GM21526 (cell line): ENCODE data around the gene UFD1.

Experiments
- ATAC-seq: cut with Tn5 transposase; IDR thresholded peaks from one replicate; pipeline ENCODE4 v1.9.1; 2021; ENCODE audit warnings: moderate library complexity; ENCODE audit not compliant: unreplicated experiment, low FRiP score

Gene UFD1

DNA sequence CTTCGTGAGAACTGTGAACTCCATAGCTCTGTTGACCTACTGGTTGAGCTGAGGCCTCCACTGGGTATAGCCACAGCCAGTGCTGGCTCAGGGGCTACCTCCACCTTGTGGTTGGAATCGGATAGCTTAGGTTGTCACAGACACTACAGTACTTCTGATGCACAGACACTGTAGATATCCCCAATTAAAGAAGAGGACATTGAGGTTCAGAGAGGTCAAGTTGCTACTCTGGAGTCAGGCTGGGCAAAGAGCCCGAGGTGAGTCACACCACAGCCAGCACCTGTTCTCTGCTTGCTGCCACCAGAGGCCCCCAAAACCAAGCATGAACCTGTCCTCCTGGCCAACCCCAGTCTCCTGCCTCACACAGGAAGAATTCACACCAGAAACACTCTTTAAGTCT, 5.4 kb downstream of the UFD1 start:
- no peak for ATAC-seq

- no peak for ATAC-seq
Measured at GRCh38 chr22:19472233-19472632, 6.8 kb downstream of the UFD1 start.

DNA sequence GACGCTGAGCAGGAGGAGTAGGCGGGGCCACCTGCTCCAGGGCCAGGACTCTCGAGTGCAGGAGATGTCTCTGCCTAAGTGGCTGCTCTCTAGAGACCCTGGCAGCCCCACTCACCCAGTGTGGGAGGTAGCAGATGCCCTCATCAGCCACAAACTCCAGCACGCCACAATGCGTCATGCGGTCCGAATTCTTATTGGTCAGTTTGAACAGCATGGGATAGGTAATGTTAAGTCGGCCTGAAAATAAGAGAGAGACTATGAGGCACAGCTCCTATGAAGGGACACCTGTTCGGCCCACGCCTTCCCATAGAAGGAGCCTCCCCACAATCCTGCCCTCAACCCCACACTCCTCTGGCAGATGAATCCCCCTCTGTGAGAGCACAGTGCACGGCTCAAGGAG, 7.4 kb downstream of the UFD1 start:
- no peak for ATAC-seq

GRCh38 chr22:19470010-19470409, 9.0 kb downstream of the UFD1 start:
- ATAC-seq, result no peak

- no peak for ATAC-seq
Measured at GRCh38 chr22:19469421-19469820, 9.6 kb downstream of the UFD1 start.

DNA sequence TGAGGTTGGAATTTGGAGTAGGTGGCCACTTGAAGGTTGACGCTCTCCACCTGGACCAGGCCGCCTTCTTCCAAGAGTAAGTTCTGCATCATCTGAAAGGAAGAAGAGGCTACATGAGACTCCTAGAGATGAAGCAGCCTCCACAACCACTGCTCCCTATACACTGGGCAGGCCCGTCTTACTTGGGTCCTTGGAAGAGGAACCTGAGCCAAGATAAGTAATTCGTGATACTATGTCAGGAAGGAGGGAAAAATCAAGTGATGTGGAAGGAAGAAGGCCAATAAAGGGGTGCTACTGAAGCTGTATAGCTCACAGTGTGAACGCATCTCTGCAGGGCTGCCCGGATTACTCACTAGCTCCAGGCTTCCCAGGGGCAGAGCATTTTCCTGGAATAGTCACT, 11.1 kb downstream of the UFD1 start:
- no peak for ATAC-seq

GRCh38 chr22:19466848-19467752, 11.9 kb downstream of the UFD1 start:
- ATAC-seq, result no peak

DNA sequence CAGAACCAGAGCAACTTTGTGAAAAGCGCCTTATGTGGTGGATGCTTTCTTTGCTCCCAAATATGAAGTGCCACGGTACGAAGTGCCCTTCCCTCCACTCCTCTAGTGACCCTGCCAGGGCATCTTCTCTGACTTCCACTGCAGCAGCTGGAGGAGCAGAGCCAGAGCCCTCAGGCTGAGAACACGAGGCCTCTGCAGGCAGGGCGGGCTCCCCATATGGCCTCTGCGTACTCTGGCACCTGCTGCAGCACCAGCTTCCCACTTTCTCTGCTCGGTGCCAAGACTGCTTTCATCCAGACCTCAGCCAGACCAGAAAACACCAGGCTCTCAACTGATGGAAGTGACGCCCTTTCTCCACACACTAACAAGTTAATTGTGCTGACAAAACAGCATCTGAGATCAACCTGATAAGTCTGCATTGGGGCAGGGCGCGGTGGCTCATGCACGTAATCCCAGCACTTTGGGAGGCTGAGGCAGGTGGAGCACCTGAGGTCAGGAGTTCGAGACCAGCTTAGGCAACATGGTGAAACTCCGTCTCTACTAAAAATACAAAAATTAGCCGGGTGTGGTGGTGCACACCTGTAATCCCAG, 12.8 kb downstream of the UFD1 start:
- no peak for ATAC-seq

- no peak for ATAC-seq
Measured at GRCh38 chr22:19464975-19465374, 14.0 kb downstream of the UFD1 start.

DNA sequence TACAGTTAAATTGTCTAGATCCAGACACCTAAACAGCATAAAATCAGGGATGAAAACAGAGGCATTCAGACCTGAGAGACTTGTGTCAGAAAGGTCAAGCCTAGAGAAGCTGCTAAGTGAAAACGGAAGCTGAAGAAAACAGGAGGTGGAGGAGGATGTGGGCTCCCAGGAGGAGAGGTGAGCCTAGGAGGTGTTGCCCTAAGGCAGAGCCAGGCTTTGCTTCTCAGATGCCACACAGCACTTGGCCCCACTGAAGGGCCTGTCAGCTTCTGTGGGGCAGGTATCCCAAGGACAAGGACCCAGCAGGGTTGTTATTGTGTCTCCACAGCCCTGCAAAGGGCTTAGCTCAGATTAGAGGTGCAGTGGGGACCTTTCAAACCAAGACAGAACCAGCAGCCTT, 14.4 kb downstream of the UFD1 start:
- ATAC-seq, result no peak

- no peak for ATAC-seq
Measured at GRCh38 chr22:19463491-19464469, 15.2 kb downstream of the UFD1 start.

DNA sequence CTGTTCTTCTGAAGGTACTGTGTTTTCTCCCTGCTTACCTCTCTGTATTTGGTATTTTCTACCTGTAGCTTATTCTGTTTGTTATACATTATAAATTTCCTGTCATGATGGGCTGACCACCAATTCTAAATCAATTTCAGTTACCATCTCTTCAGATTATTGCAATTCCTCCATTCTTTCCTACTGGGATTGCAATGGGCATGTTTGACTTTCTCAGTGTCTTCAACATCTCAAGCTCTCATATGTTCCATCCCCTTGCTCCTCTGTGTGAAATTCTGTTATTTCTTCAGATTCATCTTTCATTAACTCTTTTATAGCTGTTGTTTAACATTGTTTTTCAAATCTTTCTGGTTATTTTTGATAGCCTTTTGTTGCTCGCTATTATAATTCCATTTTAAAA, 16.0 kb downstream of the UFD1 start:
- no peak for ATAC-seq

- no peak for ATAC-seq
Measured at GRCh38 chr22:19461506-19461905, 17.5 kb downstream of the UFD1 start.

DNA sequence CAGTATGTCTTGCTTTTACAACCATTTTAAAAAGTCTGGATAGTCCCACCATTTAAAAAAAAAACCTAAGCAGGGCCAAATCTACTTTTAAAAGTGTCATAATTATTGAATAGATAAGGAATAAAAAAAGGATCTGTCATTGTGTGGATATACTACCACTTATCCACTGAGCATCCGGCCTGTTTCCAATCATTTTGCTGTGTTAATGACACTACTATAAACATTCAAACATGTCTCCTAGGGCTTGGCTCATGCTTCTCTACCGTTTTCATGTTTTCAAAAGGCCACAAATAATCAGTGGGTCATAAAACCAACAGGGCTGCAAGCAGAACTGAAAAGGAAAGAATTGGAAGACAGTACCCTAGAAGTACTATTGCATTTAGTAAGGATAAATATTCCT, 19.0 kb downstream of the UFD1 start:
- no peak for ATAC-seq

DNA sequence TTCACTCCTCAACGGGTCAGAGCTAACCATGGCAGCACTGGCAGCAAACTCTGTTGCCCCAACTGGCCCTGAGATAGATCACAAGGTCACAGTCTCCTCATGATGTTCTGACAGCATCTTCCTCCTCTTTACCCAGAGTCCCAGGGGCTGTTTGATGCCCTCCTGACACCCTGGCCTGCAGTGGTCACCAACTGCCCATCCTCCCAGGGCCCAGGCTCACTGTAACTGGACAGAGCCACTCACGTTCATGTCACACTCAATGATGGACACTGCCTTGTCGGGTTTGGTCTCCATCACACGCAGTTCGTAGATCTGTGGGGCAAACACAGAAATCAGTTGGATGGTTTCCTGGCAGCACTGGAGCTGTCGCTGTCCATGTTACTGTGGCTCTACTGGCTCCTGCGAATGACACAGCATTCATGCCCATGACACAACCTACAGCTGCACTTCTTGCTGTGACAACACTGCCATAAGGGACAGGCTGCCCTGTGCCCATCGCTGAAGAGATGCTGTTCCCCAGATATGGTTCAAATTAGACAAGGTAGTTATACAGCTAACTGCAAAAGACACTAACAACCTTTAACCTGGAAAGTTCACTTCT, 21.1 kb downstream of the UFD1 start:
- no peak for ATAC-seq

GRCh38 chr22:19456541-19456940, 22.5 kb downstream of the UFD1 start:
- ATAC-seq, result no peak

- no peak for ATAC-seq
Measured at GRCh38 chr22:19455585-19456370, 23.2 kb downstream of the UFD1 start.

DNA sequence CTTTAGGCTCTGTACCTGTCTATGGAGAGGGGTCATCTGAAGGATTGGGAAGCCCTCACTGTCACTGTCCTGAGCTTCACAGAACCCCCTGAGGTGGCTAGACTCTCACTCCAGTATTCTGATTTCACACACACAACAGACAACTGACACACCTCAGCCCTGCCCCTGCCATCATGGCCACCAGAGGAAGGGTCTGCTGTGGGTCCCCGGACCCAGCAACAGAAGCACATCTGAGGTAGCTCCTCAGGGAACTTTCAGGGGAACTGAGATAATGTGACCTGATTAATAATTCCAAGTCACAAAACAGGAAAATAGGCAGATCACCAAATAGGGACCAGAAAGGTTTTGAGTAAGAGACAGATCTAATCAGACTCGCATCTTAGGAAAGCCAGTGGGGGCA, 24.0 kb downstream of the UFD1 start:
- no peak for ATAC-seq

- no peak for ATAC-seq
Measured at GRCh38 chr22:19454156-19454555, 24.8 kb downstream of the UFD1 start.

DNA sequence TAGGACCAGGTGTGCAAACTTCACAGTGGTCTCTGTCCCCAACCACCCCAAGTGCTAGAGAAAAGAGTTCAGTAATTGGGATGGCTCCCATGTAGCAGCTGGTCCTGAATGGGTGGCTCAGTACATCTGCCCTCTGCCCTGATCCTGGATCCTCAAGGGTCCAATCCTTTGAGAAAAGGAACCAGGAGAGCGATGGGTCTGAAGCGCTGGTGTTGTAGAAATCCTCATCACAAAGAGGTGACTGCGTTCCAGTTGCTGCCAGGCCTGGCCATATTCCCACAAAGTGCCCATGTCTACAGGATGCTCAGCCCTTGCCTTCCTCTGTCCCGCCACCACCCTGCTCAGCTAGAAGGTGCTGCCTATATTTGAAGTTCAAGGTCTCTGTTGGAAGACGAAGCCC, 25.3 kb downstream of the UFD1 start:
- ATAC-seq, result no peak
